GM03348 (cell line): ENCODE results near the gene FEM1C.
A peak's percentile ranks its signal among the peaks of the same experiment; 100 is the strongest.
"Not testable (repeated sequence)": the region's sequence is repeated elsewhere in the genome, so short reads cannot be mapped to it uniquely, and the experiment has no call there.

Experiments used
- DNase-seq: peaks from one replicate; pipeline ENCODE4 v3.0.0; 2012; ENCODE audit warnings: low spot score

Gene FEM1C

DNA sequence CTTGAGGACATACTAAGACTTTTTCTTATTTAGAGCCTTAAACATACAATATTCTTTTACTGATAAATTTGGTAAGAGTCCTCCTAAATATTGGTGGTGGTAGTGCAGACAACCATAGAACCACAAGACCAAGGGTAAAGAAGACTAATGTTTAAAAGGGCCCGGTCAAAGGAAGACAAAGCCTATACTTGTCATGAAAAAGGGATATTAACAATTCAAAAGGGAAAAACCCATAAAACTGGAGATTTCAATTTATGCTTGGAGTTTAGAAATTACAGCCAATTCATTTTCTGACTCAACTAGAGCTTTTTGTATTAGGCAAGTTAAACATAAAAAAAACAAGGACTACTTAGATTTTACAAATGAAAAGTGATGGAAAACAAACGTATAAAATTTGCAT lies 24.4 kb downstream of the FEM1C start:
- DNase-seq = no peak

DNA sequence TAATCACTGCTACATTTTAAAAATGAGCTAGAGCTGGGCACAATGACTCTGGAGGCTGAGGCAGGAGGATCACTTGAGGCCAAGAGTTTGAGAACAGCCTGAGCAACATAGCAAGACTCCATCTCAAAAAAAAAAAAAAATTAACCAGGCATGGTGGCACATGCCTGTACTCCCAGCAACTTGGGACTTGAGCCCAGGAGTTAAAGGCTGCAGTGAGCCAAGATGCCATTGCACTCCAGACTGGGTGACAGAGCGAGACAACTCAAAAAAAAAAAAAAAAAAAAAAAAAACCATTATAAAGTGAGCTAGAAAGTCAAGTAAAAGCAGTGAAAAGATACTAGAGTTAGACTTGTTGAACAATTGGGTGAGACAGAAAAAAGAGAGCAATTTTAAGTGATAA lies 28.2 kb downstream of the FEM1C start:
- no peak for DNase-seq

DNA sequence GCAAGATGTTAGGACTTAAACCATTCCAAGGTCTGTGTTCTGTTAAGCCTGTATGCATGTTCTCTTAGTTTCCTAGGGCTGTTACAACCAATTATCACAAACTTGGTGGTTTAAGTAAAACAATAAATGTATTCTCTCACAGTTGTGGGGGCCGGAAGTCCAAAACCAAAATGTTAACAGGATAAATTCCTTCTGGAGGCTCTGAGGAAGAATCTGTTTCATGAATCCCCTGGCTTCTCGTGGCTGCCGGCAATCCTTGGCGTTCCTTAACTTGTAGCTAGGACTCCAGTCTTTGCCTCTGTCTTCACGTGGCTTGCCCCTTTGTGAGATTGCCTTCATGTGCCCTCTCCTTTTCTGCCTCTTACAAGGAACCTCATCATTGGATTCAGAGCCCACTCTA lies 30.4 kb downstream of the FEM1C start:
- no peak for DNase-seq

- DNase-seq = no peak
These were observed 32.9 kb downstream of the FEM1C start for GRCh38 chr5:115511632-115512031.

DNA sequence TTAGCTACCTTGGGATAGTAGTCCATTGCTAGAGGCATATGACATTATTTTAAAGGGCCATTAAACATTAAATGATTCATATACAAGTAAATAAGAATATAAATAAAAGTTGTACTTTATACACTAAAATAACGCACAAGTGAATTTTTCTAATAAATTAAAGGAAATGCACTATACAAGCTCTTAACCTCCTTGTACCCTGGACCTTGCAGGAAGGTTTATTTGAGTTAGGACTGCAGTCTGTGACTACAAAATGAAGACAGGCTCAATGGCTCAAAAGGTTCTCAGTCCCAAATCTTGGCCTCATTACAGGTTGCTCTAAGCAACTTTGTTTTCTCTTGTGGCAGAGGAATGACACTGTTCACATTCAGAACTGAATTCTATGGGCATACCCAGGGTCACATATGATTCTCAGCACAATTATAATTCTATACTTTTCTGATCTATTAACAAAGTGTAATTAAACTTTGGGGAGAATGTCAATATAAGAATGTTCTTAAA lies 34.4 kb downstream of the FEM1C start:
- DNase-seq = no peak

DNA sequence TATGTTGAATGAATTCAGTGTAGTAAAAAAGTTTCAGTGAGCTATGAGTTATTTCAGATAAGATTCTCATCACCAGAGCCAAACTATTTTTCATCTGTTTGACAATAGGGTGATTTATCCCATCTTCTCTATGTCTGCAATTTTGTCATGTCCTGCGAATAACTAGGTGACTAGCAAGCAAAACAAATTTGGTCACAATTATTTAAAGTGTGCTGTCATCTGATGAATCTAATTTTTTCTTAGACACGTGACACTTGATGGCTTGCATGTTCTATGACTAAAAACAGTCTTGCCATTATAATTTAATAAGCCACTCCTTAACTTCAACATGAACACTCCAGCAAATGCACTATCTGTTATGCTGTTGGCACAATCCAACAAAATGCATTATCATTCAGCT lies 35.0 kb downstream of the FEM1C start:
- no peak for DNase-seq

DNA sequence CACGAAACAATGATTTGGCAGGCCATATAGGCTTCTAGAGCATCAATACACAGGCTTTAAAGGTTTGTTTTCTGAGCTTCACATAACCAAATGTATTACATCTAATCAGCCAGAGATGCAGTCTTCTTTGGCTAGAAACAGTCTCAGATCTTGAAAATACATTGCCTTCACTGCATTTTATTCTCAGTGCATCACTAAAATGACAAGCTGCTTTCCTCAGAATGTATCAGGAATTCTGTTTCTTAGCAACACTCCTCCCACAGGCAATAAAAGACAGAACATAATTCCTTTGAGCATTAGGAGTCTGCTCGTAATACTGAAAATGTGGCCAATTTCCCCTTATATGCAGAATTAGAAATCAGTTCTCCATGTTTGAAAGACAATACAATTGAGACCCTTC lies 36.9 kb downstream of the FEM1C start:
- DNase-seq = peak; percentile 77

- no peak for DNase-seq
These were observed 41.2 kb downstream of the FEM1C start for GRCh38 chr5:115503420-115503819.

- DNase-seq = no peak
These were observed 42.9 kb downstream of the FEM1C start for GRCh38 chr5:115501464-115502210.

DNA sequence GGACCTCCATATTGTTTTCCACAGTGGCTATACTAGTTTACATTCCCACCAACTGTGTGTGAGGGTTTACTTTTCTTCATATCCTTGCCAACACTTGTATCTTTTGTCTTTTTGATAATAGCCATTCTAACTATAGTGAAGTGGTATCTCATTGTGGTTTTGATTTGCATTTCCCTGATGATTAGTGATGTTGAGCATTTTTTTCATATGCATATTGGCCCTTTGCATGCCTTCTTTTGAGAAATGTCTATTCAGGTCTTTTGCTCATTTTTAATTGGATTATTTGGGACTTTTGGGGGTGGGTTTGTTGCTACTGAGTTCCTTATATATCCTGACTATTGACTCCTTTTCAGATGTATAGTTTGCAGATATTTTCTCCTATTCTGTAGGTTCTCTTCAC lies 44.4 kb downstream of the FEM1C start:
- DNase-seq = no peak

DNA sequence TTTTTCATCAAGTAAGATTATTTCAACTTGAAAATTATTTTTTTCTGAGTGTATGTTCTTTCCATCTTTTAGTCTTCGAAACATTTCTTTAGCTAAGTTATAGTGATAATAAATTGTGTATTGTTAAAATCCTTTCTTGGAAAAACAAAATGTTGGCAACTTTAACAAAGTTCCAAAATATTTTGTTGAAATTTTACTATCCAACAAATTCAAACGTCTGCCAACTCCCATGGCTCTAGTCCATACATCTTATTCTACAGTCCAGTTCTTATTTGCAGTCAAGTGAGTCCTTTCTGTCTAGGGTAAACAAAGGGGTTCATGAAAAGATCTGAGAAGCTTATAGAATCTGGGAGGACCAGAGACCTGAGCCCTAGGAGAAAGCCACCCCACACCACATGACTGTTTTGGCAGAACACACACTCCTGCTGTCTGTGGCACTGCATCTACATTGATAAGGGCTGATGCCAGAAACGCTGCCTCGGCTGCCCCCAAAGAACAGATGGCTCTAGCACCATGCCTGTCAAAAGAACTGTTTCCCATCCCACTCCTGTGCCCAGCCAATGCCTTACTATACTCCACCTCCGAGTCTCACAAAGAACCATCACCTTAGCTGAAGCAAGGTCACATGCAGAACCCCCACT lies 47.5 kb downstream of the FEM1C start:
- DNase-seq = no peak

GRCh38 chr5:115494570-115495289 lies 49.8 kb downstream of the FEM1C start:
- no peak for DNase-seq

DNA sequence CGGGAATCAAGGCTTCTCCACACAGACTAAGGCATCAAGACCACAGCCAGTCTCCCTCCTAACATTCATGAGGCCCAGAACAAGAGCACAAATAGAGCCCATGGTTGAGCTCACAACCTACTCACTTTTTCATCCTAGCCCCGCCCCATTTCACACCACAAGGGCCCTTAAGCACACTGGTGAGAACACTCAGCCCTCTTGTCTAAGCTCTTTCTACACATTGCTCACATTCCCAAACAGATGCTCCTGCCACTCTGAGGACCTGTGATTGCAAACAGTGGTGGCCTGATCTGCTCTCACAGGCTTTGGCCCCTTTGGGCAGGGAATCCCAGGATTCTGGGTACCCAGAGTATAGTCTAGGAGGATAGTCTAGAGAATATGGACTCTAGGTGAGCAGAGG lies 54.0 kb downstream of the FEM1C start:
- DNase-seq = no peak

- DNase-seq = no peak
These were observed 54.8 kb downstream of the FEM1C start for GRCh38 chr5:115489733-115490132.

- no peak for DNase-seq
These were observed 56.8 kb downstream of the FEM1C start for GRCh38 chr5:115487756-115488155.

GRCh38 chr5:115487168-115487567 lies 57.4 kb downstream of the FEM1C start:
- no peak for DNase-seq

GRCh38 chr5:115486728-115487127 lies 57.8 kb downstream of the FEM1C start:
- DNase-seq = no peak

DNA sequence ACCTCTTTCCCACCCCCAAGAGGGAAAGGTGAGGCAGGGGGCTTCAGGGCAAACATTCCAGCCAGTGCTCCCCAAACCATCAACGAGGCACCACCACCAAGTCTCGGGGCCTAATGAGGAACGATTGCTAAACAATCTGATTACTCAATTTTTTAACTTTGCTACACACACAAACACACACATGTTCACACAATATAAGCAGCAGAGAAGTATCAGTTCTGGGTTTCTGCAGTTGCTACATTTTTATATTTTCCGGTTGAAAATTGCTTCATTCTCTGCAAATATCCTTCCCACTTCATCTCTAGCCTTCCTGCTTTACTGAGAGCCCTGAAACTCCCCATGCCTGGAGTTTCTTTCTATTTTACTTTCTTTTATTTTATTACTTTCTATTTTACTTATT lies 60.2 kb downstream of the FEM1C start:
- DNase-seq = no peak

GRCh38 chr5:115480900-115481299 lies 63.7 kb downstream of the FEM1C start:
- DNase-seq = no peak

DNA sequence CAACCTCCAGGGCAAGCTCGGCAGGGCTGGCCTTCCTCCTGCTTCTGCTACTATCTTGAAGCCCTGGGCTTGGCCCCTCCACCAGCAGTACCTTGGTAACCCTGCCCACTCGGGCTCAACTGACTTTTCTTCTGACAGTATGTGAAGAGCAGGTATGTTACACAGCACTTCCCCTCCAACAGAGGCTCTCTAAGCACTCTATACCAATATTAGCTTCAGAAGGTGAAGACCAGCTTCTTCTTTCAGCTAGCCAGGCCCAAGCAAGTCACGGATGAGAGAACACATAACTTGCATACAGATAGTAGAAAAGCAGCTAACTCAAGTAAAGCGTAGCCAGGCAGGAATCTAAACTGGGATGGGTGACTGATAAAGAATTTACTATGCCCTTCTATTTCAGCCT lies 64.3 kb downstream of the FEM1C start:
- DNase-seq = no peak

DNA sequence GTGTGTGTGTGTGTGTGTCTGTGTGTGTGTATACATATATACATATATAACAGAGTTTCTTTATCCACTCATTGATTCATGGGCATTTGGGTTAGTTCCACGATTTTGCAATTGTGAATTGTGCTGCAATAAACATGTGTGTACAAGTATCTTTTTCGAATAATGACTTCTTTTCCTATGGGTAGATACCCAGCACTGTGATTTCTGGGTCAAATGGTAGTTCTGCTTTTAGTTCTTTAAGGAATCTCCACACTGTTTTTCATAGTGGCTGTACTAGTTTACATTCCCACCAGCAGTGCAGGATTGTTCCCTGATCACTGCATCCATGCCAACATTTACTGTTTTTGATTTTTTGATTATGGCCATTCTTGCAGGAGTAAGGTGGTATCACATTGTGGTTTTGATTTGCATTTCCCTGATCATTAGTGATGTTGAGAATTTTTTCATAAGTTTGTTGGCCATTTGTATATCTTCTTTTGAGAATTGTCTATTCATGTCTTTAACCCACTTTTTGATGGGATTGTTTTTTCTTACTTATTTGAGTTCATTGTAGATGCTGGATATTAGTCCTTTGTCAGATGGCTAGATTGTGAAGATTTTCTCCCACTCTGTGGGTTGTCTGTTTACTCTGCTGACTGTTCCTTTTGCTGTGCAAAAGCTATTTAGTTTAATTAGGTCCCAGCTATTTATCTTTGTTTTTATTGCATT lies 65.3 kb downstream of the FEM1C start:
- DNase-seq = not testable (repeated sequence)

DNA sequence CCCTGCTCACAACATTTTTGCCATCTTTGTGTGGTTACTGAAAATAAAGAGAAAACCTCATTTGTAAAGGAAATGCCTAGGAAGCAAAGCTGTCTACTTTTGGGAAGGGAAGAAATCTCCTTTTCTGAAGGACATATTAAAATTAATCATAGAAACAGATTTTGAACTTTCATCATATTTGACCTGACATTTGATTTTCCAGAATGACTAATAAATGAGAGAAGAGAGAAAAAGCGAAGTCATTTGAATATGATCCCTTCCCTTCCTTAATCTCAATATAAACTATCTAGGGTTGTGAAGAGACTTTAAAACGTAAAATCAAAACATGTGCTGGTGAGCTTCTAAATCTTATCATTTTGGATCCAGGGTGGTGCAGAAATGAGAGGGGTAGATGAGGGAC lies 66.3 kb downstream of the FEM1C start:
- no peak for DNase-seq

DNA sequence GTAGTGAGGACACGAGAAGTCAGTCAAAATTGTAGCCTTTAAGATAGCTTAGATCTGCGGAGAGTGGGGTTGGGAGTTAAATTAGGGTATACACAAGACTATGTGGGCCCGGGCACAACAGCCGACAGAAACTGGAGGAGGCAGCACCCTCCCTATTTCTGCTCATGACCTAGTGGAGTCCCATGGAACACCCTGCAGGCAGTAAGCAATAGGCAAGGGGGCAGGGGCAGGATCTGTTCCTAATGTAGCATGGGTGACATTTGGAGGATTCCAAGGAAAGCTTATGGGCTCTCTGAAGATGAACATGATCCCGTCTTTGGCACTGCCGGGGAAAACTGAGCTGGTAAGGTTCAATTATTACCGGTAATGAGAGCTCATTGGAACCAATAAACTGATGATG lies 67.0 kb downstream of the FEM1C start:
- DNase-seq = no peak
